Measurements from ENCODE around the gene CGB7. TPM values are rescaled to one million over a fixed set of nuclear protein-coding genes. Genes with fewer than 3 reads are reported as not detected.

CGB7 gene
- total and polyA plus RNA-seq, 2 donors (not counting 3 experiments of a cell fraction or from before 2014, with no cell fraction given), result 0.41 to 0.42 TPM

DNA sequence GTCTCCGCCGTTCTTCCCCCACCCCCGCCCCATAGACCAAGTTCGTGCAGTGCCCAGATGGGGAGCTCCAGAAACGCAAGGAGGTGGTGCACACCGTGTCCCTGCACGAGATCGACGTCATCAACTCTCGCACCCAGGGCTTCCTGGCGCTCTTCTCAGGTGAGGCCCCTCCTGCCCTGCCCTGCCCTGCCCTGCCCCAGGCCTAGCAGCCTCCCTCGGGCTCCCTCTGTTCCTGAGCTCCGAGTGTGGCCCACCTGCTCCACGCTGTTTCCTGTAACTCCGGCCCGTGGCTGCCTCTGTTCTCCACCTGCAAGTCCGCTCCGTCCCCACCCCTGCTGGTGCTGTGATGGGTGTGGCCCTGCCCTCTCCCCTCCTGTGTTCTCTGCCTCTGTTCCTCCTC is 47.1 kb downstream of the CGB7 start:
- CTCF ChIA-PET, result interaction anchor here (1.6 to 7.2 kb wide), 2 partner anchors 10 to 188 kb away, joined by 7 to 59 read pairs; no protein-coding TSS in a partner anchor
- Histone ChIP-seq H2AFZ (ENCODE audit: low read depth, low read length) (no peak overlapping the region), H3K36me3 (ENCODE audit: control insufficient read depth in 2 of 2, extremely low read depth in 1 of 2, insufficient read depth in 2 of 2, low read length in 2 of 2) (peaks cover 0 to 38% of the 10 kb centered on the region in 2 experiments), H3K4me1 (ENCODE audit: control insufficient read depth, extremely low read depth, insufficient read depth, low read length) (no peaks in the 10 kb centered on the region), H3K9ac (replicated peaks; ENCODE audit: extremely low read depth, insufficient read depth, low read length) (no peak overlapping the region), H3K79me2 (ENCODE audit: control insufficient read depth, insufficient read depth, low read length) (no peaks in the 10 kb centered on the region), H3K4me2 (ENCODE audit: insufficient read depth, low read length) (no peak overlapping the region), H3K27ac (ENCODE audit: insufficient read depth, low read depth, low read length) (no peak overlapping the region), H3K4me3 (replicated peaks in 1 of 3; ENCODE audit: insufficient read depth in 1 of 3, low read depth in 1 of 3, low read length in 3 of 3) (no peak overlapping the region), H3K27me3 (ENCODE audit: control insufficient read depth in 2 of 2, insufficient read depth in 2 of 2, low read length in 2 of 2) (no peaks in the 10 kb centered on the region), H4K20me1 (replicated peaks; ENCODE audit: control insufficient read depth, extremely low read depth, insufficient read depth, low read length) (no peaks in the 10 kb centered on the region), H3K9me1 (replicated peaks; ENCODE audit: control insufficient read depth, extremely low read depth, insufficient read depth, low read length) (no peaks in the 10 kb centered on the region), H3K9me3 (replicated peaks; ENCODE audit: control insufficient read depth, insufficient read depth, low read length) (no peaks in the 10 kb centered on the region)
- DNase-seq (ENCODE audit: low read depth, low spot score) (no peak), FAIRE-seq (no peak)
- POLR2A ChIA-PET, result no interaction called here
- dilution Hi-C loops (cut with MboI; ENCODE audit: extremely low pct_ligation_motif_present, low sequenced_read_pairs) (no loop called here), intact Hi-C loops (cut with micrococcal nuclease) (no loop called here)
- no TSS peak for BruUV-seq (replicated peaks)
- TF ChIP-seq POLR2AphosphoS5 (IDR thresholded peaks at IDR 0.05; ENCODE audit: insufficient read depth, low read depth, low read length) (no peak), JUN (IDR thresholded peaks at IDR 0.05; ENCODE audit: borderline replicate concordance, insufficient read depth, insufficient read length, low read depth) (no peak), EZH2 (IDR thresholded peaks at IDR 0.05; ENCODE audit: borderline replicate concordance, low read depth, low read length, severe bottlenecking) (no peak), MYC (IDR thresholded peaks at IDR 0.05; ENCODE audit: low read depth, low read length) (no peak), FOS (IDR thresholded peaks at IDR 0.05; ENCODE audit: borderline replicate concordance, insufficient read depth, low read length) (no peak), POLR2A (IDR thresholded peaks at IDR 0.05; ENCODE audit: low read depth, low read length) (no peak), GATA2 (IDR thresholded peaks at IDR 0.05; ENCODE audit: insufficient read depth, insufficient read length, low read depth, low read length) (no peak)
- TF ChIP-seq, protein P1, sequence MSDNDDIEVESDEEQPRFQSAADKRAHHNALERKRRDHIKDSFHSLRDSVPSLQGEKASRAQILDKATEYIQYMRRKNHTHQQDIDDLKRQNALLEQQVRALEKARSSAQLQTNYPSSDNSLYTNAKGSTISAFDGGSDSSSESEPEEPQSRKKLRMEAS (IDR thresholded peaks at IDR 0.05; ENCODE audit: insufficient read depth, insufficient read length), result no peak
- TF ChIP-seq, protein P2, sequence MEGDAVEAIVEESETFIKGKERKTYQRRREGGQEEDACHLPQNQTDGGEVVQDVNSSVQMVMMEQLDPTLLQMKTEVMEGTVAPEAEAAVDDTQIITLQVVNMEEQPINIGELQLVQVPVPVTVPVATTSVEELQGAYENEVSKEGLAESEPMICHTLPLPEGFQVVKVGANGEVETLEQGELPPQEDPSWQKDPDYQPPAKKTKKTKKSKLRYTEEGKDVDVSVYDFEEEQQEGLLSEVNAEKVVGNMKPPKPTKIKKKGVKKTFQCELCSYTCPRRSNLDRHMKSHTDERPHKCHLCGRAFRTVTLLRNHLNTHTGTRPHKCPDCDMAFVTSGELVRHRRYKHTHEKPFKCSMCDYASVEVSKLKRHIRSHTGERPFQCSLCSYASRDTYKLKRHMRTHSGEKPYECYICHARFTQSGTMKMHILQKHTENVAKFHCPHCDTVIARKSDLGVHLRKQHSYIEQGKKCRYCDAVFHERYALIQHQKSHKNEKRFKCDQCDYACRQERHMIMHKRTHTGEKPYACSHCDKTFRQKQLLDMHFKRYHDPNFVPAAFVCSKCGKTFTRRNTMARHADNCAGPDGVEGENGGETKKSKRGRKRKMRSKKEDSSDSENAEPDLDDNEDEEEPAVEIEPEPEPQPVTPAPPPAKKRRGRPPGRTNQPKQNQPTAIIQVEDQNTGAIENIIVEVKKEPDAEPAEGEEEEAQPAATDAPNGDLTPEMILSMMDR (IDR thresholded peaks at IDR 0.05; ENCODE audit: extremely low read depth in 1 of 2, insufficient read depth in 1 of 2, low read depth in 1 of 2, low read length in 2 of 2), result no peak

Data from endothelial cell of umbilical vein (primary cell).